PC-3 (cell line): ENCODE measurements around the gene PDSS2. TPM values are rescaled to one million over a fixed set of nuclear protein-coding genes. Genes with fewer than 3 reads are reported as not detected.
"Not testable (repeated sequence)": the region's sequence is repeated elsewhere in the genome, so short reads cannot be mapped to it uniquely, and the experiment has no call there.

Experiments used
- ATAC-seq: fragments of 200-7000 bp; cut with Tn5 transposase; 2 replicates; pipeline ENCODE4 v1.9.1; 2020; ENCODE audit warnings: mild to moderate bottlenecking, moderate library complexity
- BruUV-seq: library from RNA; stranded (reverse); fragments of 400-500 nt; replicated peaks from 2 replicates; lab custom pipeline; 2021; lab: Mats Ljungman, UMichigan
- CTCF ChIA-PET: fragments of 300-600 bp; sonication (Branson Sonifier 250); formaldehyde crosslinking; loops from one replicate; lab custom pipeline; 2022; ENCODE audit warnings: antibody characterized with exemption; lab: Charles Lee
- POLR2A ChIA-PET: fragments of 300-600 bp; sonication (Branson Sonifier 250); formaldehyde crosslinking; loops from one replicate; lab custom pipeline; 2022; ENCODE audit warnings: antibody characterized with exemption; ENCODE audit not compliant: unreplicated experiment; lab: Charles Lee
- DNase-seq: peaks from one replicate; pipeline ENCODE4 v3.0.0-alpha.2; 2015
- H2AFZ ChIP-seq: fragments of 300-600 bp; sonication (generic); 2 replicates; pipeline ENCODE4 v1.6.0; 2016; ENCODE audit warnings: antibody characterized with exemption, low read length
- H3F3A ChIP-seq: fragments of 300-600 bp; sonication (generic); one replicate; pipeline ENCODE4 v1.6.0; 2017; ENCODE audit warnings: antibody characterized with exemption, low read length, control low read depth, mild to moderate bottlenecking; ENCODE audit not compliant: unreplicated experiment
- H3K27ac ChIP-seq: fragments of 300-600 bp; sonication (generic); 2 replicates; pipeline ENCODE4 v1.5.1; 2016; ENCODE audit warnings: mild to moderate bottlenecking, low read length
- H3K27me3 ChIP-seq: fragments of 300-600 bp; sonication (generic); 2 replicates; pipeline ENCODE4 v1.6.1; 2016; ENCODE audit warnings: low read length, mixed read lengths
- H3K36me3 ChIP-seq: fragments of 300-600 bp; sonication (generic); 2 replicates; pipeline ENCODE4 v1.6.1; 2016; ENCODE audit warnings: low read depth, mixed run types, low read length, mixed read lengths
- H3K4me1 ChIP-seq: fragments of 300-600 bp; sonication (generic); 2 replicates; pipeline ENCODE4 v1.5.1; 2016; ENCODE audit warnings: low read length; ENCODE audit not compliant: insufficient read depth
- H3K4me2 ChIP-seq: fragments of 300-600 bp; sonication (generic); 2 replicates; pipeline ENCODE4 v1.6.0; 2016; ENCODE audit warnings: low read length
- H3K4me3 ChIP-seq: fragments of 300-600 bp; sonication (generic); 2 replicates; pipeline ENCODE4 v1.5.1; 2016; ENCODE audit warnings: mild to moderate bottlenecking, low read length, mixed read lengths
- H3K79me2 ChIP-seq: fragments of 300-600 bp; sonication (generic); 2 replicates; pipeline ENCODE4 v1.6.1; 2017; ENCODE audit warnings: low read length, mixed read lengths
- H3K9ac ChIP-seq: fragments of 300-600 bp; sonication (generic); 2 replicates; pipeline ENCODE4 v1.6.0; 2016; ENCODE audit warnings: mild to moderate bottlenecking, low read length
- H3K9me2 ChIP-seq: fragments of 300-600 bp; sonication (generic); replicated peaks from 2 replicates; pipeline ENCODE4 v1.6.1; 2016; ENCODE audit warnings: mixed run types, low read length, mixed read lengths
- H3K9me3 ChIP-seq: fragments of 300-600 bp; sonication (generic); 2 replicates; pipeline ENCODE4 v1.6.1; 2016; ENCODE audit warnings: low read length, mixed read lengths
- H4K20me1 ChIP-seq: fragments of 300-600 bp; sonication (generic); 2 replicates; pipeline ENCODE4 v1.6.1; 2016; ENCODE audit warnings: low read length, mixed read lengths
- EZH2 ChIP-seq: fragments of 300-600 bp; sonication (generic); IDR thresholded peaks from one replicate; pipeline ENCODE4 v1.6.1; 2017; ENCODE audit warnings: antibody characterized with exemption, mild to moderate bottlenecking, low read length; ENCODE audit not compliant: unreplicated experiment
- EZH2phosphoT487 ChIP-seq: fragments of 300-600 bp; sonication (generic); IDR thresholded peaks from 2 replicates; pipeline ENCODE4 v1.6.1; 2018; ENCODE audit warnings: mild to moderate bottlenecking, antibody characterized with exemption, low read length, borderline replicate concordance
- intact Hi-C: fragments of 100-400 bp; cut with micrococcal nuclease; formaldehyde crosslinking; loops from 2 replicates; pipeline ENCODE4 v1.9.0; 2023
- total RNA-seq: library from RNA; depleted of rRNA; stranded (reverse); fragments of >200 nt; gene quantifications from 2 replicates; pipeline ENCODE4 v1.2.3, GENCODE V29; 2014
- TF ChIP-seq, protein P1 (sequence below): fragments of 300-600 bp; sonication (generic); conservative IDR thresholded peaks from 2 replicates; pipeline ENCODE4 v1.5.1; 2017; ENCODE audit warnings: antibody characterized with exemption, low read depth, mild to moderate bottlenecking, low read length

Gene PDSS2
- total RNA-seq, 1 experiment from 2014 or later, result 6.6 TPM

DNA sequence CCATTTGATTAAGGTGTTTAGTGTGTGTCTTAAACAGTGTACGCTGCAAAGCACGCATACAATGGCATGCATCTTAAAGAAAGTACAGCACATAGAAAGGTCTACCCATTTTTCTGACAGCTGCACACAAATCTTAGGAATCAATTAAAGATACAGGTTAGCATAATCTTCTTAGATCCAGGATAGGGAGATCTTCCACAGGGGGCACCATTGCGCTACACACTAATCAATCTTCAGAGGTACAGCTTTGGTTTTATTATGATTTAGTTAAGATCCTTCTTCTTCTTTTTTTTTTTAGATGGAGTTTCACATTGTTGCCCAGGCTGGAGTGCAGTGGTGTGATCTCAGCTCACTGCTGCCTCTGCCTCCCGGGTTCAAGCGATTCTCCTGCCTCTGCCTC, 280.4 kb downstream of the PDSS2 start:
- TF ChIP-seq, protein P1, sequence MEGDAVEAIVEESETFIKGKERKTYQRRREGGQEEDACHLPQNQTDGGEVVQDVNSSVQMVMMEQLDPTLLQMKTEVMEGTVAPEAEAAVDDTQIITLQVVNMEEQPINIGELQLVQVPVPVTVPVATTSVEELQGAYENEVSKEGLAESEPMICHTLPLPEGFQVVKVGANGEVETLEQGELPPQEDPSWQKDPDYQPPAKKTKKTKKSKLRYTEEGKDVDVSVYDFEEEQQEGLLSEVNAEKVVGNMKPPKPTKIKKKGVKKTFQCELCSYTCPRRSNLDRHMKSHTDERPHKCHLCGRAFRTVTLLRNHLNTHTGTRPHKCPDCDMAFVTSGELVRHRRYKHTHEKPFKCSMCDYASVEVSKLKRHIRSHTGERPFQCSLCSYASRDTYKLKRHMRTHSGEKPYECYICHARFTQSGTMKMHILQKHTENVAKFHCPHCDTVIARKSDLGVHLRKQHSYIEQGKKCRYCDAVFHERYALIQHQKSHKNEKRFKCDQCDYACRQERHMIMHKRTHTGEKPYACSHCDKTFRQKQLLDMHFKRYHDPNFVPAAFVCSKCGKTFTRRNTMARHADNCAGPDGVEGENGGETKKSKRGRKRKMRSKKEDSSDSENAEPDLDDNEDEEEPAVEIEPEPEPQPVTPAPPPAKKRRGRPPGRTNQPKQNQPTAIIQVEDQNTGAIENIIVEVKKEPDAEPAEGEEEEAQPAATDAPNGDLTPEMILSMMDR, result peak; percentile 50
- TF ChIP-seq EZH2 (no peak), EZH2phosphoT487 (no peak)
- ChIA-PET CTCF (interaction anchor here (0.6 to 1.2 kb wide), 4 partner anchors 46 to 279 kb away, joined by 3 to 6 read pairs (median 4); no protein-coding TSS in a partner anchor), POLR2A (no interaction called here)
- Histone ChIP-seq H3F3A (no peaks in the 10 kb centered on the region), H3K9me2 (no peaks in the 10 kb centered on the region), H3K4me2 (no peak overlapping the region), H3K9ac (no peak overlapping the region), H3K4me1 (no peaks in the 10 kb centered on the region), H3K4me3 (no peak overlapping the region), H3K79me2 (no peaks in the 10 kb centered on the region), H3K36me3 (no peaks in the 10 kb centered on the region), H4K20me1 (no peaks in the 10 kb centered on the region), H3K9me3 (no peaks in the 10 kb centered on the region), H3K27me3 (no peaks in the 10 kb centered on the region), H2AFZ (no peak overlapping the region), H3K27ac (no peak overlapping the region)
- no peak for ATAC-seq
- DNase-seq, result peak; percentile 20
- intact Hi-C loops, result no loop called here
- BruUV-seq, result no TSS peak

DNA sequence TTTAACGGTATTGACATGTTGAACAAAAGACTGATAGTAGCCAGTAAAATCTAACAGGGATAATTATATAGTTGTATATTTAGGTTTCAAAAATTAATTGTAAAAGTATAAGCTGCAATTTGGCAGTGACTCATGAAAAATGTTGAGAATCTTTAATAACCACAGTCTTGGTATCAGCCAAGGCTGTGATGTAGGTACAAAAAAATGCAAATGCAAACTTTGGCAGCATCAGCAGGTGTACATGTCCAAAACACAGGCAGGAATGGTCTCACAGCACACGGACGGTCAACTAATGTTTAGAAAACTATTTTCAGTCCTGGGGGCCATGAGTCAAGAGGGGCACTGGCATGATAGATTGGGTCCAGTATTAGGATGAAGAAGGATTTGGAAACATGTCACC, 285.6 kb downstream of the PDSS2 start:
- no peak overlapping the region for H3K4me3 ChIP-seq
- H4K20me1 ChIP-seq, result no peaks in the 10 kb centered on the region
- no peaks in the 10 kb centered on the region for H3K9me2 ChIP-seq
- DNase-seq (peak; percentile 11), ATAC-seq (no peak)
- no peak overlapping the region for H3K4me2 ChIP-seq
- BruUV-seq, result no TSS peak
- no peaks in the 10 kb centered on the region for H3F3A ChIP-seq
- no peaks in the 10 kb centered on the region for H3K79me2 ChIP-seq
- POLR2A ChIA-PET, result no interaction called here
- H3K36me3 ChIP-seq, result no peaks in the 10 kb centered on the region
- TF ChIP-seq, protein P1, result no peak
- TF ChIP-seq EZH2phosphoT487 (no peak), EZH2 (no peak)
- no peak overlapping the region for H3K9ac ChIP-seq
- CTCF ChIA-PET, result no interaction called here
- no peak overlapping the region for H2AFZ ChIP-seq
- no peaks in the 10 kb centered on the region for H3K4me1 ChIP-seq
- intact Hi-C loops, result no loop called here
- H3K9me3 ChIP-seq, result no peaks in the 10 kb centered on the region
- H3K27ac ChIP-seq, result no peak overlapping the region
- no peaks in the 10 kb centered on the region for H3K27me3 ChIP-seq

- Histone ChIP-seq H3K27me3 (no peaks in the 10 kb centered on the region), H3K9me3 (no peaks in the 10 kb centered on the region), H3K27ac (no peak overlapping the region), H3K79me2 (no peaks in the 10 kb centered on the region), H3K36me3 (no peaks in the 10 kb centered on the region), H4K20me1 (no peaks in the 10 kb centered on the region), H3F3A (no peaks in the 10 kb centered on the region), H3K4me3 (no peak overlapping the region), H3K4me1 (no peaks in the 10 kb centered on the region), H3K4me2 (no peak overlapping the region), H3K9ac (no peak overlapping the region), H3K9me2 (no peaks in the 10 kb centered on the region), H2AFZ (no peak overlapping the region)
- no peak for TF ChIP-seq EZH2phosphoT487
- TF ChIP-seq, protein P1, result no peak
- TF ChIP-seq EZH2, result no peak
- ATAC-seq, result no peak
- CTCF ChIA-PET, result no interaction called here
- no TSS peak for BruUV-seq
- intact Hi-C loops, result no loop called here
- no peak for DNase-seq
- POLR2A ChIA-PET, result no interaction called here
Measured at GRCh38 chr6:107171513-107171912, 287.9 kb downstream of the PDSS2 start.

GRCh38 chr6:107164299-107164698, 295.1 kb downstream of the PDSS2 start:
- CTCF ChIA-PET, H3K9me2 ChIP-seq, BruUV-seq, H3K4me1 ChIP-seq, ATAC-seq, H3F3A ChIP-seq, H3K27me3 ChIP-seq, H3K4me3 ChIP-seq, H3K9ac ChIP-seq, H2AFZ ChIP-seq, intact Hi-C loops, H3K79me2 ChIP-seq, H3K27ac ChIP-seq, H3K9me3 ChIP-seq, DNase-seq, POLR2A ChIA-PET, H4K20me1 ChIP-seq, H3K4me2 ChIP-seq, H3K36me3 ChIP-seq: not testable (repeated sequence)
